ENCODE data around the gene MAB21L2. TPM values are rescaled to one million over a fixed set of nuclear protein-coding genes. Genes with fewer than 3 reads are reported as not detected.

Gene MAB21L2
- total and polyA plus RNA-seq, 3 donors from 2014 or later: not detected

- Histone ChIP-seq H3K9me3 (no peaks in the 10 kb centered on the region), H3K36me3 (ENCODE audit: low read depth, missing control alignments) (no peaks in the 10 kb centered on the region), H3K27me3 (no peaks in the 10 kb centered on the region), H3K27ac (no peak overlapping the region), H3K4me3 (no peak overlapping the region), H3K4me1 (no peaks in the 10 kb centered on the region)
- no peak for DNase-seq
- intact Hi-C loops (cut with DNase I; ENCODE audit: low total_unique reads): no loop called here
- WGBS, 2 donors: 85 to 95% methylated on average over 1 of the region's 1 CpG
- TF ChIP-seq CTCF (IDR thresholded peaks at IDR 0.05): no peak
- TF ChIP-seq POLR2A (IDR thresholded peaks at IDR 0.05): no peak
These were observed 8.4 kb upstream of the MAB21L2 start for GRCh38 chr4:150573534-150573933.

- no peak overlapping the region for H3K4me3 ChIP-seq
- DNase-seq: no peak
- TF ChIP-seq POLR2A (IDR thresholded peaks at IDR 0.05) (no peak), CTCF (IDR thresholded peaks at IDR 0.05) (no peak)
- H3K9me3 ChIP-seq: no peaks in the 10 kb centered on the region
- no peaks in the 10 kb centered on the region for H3K36me3 ChIP-seq (ENCODE audit: low read depth, missing control alignments)
- H3K27me3 ChIP-seq: no peaks in the 10 kb centered on the region
- intact Hi-C loops (cut with DNase I; ENCODE audit: low total_unique reads): no loop called here
- WGBS, 2 donors: 76 to 89% methylated on average over 3 of the region's 3 CpGs
- no peaks in the 10 kb centered on the region for H3K4me1 ChIP-seq
- H3K27ac ChIP-seq: no peak overlapping the region
These were observed 7.3 kb upstream of the MAB21L2 start for GRCh38 chr4:150574678-150575077.

GRCh38 chr4:150577796-150578195 lies 4.2 kb upstream of the MAB21L2 start:
- no peak overlapping the region for H3K27ac ChIP-seq
- H3K36me3 ChIP-seq (ENCODE audit: low read depth, missing control alignments): no peaks in the 10 kb centered on the region
- H3K4me3 ChIP-seq: no peak overlapping the region
- intact Hi-C loops (cut with DNase I; ENCODE audit: low total_unique reads): no loop called here
- no peaks in the 10 kb centered on the region for H3K27me3 ChIP-seq
- DNase-seq: no peak
- no peaks in the 10 kb centered on the region for H3K4me1 ChIP-seq
- H3K9me3 ChIP-seq: no peaks in the 10 kb centered on the region
- TF ChIP-seq POLR2A (IDR thresholded peaks at IDR 0.05): no peak
- TF ChIP-seq CTCF (IDR thresholded peaks at IDR 0.05): no peak
- 55 to 70% methylated on average over 1 of the region's 1 CpG for WGBS, 2 donors

- H3K27me3 ChIP-seq: no peaks in the 10 kb centered on the region
- WGBS, 2 donors: 54 to 65% methylated on average over 12 of the region's 12 CpGs
- no peak overlapping the region for H3K27ac ChIP-seq
- TF ChIP-seq CTCF (IDR thresholded peaks at IDR 0.05): no peak
- no peak for TF ChIP-seq POLR2A (IDR thresholded peaks at IDR 0.05)
- no peaks in the 10 kb centered on the region for H3K4me1 ChIP-seq
- no peaks in the 10 kb centered on the region for H3K9me3 ChIP-seq
- no peaks in the 10 kb centered on the region for H3K36me3 ChIP-seq (ENCODE audit: low read depth, missing control alignments)
- H3K4me3 ChIP-seq: peak overlapping the region; percentile 12 to 23
- no peak for DNase-seq
- intact Hi-C loops (cut with DNase I; ENCODE audit: low total_unique reads): no loop called here
These were observed 3.0 kb upstream of the MAB21L2 start for GRCh38 chr4:150578745-150579501.

All from testis (tissue), 3 donors.